ENCODE measurements around the gene CPNE9. TPM values are rescaled to one million over a fixed set of nuclear protein-coding genes. Genes with fewer than 3 reads are reported as not detected.

The CPNE9 gene
- total RNA-seq, 1 donor from 2014 or later = 1.3 TPM

DNA sequence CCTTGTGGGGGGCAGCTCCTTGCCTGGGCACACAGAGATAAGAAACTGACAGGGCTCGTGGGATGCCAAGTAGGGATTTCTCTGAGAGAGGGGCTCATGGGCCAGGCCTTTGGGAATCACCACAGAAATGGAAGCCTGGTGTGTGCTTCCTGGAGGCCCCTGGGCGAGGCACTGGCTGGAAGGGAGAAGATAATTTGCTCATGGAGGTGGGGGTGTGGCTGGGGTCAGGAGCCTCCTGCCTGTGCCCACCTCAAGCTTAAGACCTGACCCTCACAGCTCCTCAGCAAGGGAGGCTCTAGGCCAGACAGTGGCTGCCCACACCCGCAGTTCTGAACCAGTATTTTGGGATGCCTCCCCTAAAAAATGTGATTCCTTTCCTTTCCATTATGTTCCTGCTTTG, 16.9 kb upstream of the CPNE9 start:
- Mint-ChIP-seq H3K4me1 (no peaks in the 10 kb centered on the region), H3K27ac (ENCODE audit: unreplicated experiment) (no peak overlapping the region)
- TF ChIP-seq CTCF (conservative IDR thresholded peaks at IDR 0.05) = no peak

DNA sequence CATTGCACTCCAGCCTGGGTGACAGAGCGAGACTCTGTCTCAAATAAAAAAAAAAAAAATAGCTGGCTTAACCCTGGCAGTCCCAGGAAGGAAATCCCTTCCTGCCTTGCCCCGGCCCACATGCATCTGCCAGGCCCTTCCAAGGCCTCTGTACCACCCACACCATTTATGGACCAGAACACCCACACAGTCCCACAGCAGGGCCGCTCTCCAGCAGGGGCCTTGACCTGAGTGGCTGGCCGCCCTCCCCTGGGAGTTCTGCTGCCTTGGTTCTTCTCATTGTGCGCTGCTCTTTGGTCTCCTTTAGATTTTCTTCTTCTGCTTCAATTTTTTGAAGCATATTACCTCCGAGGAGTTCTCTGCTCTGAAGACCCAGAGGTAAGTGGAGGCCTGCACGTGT, 16.1 kb upstream of the CPNE9 start:
- Mint-ChIP-seq H3K4me1 (no peaks in the 10 kb centered on the region), H3K36me3 (ENCODE audit: low read depth) (no peaks in the 10 kb centered on the region), H3K9me3 (no peaks in the 10 kb centered on the region), H3K27ac (ENCODE audit: unreplicated experiment) (no peak overlapping the region), H3K27me3 (ENCODE audit: low read depth) (no peaks in the 10 kb centered on the region), H3K4me3 (no peak overlapping the region)
- no peak for DNase-seq (ENCODE audit: low read depth, low spot score)
- no peak for TF ChIP-seq CTCF (conservative IDR thresholded peaks at IDR 0.05)

More for the DNA sequence above, 16.9 kb upstream of the CPNE9 start:
- DNase-seq (ENCODE audit: low read depth, low spot score) = no peak
- Mint-ChIP-seq H3K9me3 (no peaks in the 10 kb centered on the region), H3K4me3 (no peak overlapping the region), H3K36me3 (ENCODE audit: low read depth) (no peaks in the 10 kb centered on the region), H3K27me3 (ENCODE audit: low read depth) (no peaks in the 10 kb centered on the region)

GRCh38 chr3:9688961-9689360, 14.7 kb upstream of the CPNE9 start:
- no peaks in the 10 kb centered on the region for H3K9me3 Mint-ChIP-seq
- TF ChIP-seq CTCF (conservative IDR thresholded peaks at IDR 0.05) = no peak
- H3K27me3 Mint-ChIP-seq (ENCODE audit: low read depth) = no peaks in the 10 kb centered on the region
- no peak for DNase-seq (ENCODE audit: low read depth, low spot score)
- no peak overlapping the region for H3K27ac Mint-ChIP-seq (ENCODE audit: unreplicated experiment)
- H3K4me3 Mint-ChIP-seq = no peak overlapping the region
- H3K4me1 Mint-ChIP-seq = no peaks in the 10 kb centered on the region
- H3K36me3 Mint-ChIP-seq (ENCODE audit: low read depth) = no peaks in the 10 kb centered on the region

DNA sequence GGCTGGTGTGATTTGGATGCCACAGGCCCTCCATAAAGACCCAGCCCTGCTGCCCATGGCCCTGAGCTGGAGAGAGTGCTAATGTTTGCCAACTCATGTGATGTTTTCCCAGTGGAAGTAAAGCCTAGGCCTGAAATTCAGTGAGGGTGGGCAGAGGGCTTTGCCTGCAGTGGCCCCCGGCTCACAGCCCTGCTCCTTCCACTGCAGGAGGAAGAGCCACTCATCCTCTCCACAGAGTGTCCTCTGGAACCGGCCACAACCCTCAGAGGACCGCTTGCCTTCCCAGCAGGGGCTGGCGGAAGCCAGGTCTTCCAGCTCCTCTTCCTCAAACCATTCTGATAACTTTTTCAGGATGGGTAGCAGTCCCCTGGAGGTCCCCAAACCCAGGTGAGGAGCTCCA, 13.9 kb upstream of the CPNE9 start:
- H3K36me3 Mint-ChIP-seq (ENCODE audit: low read depth) = no peaks in the 10 kb centered on the region
- no peak for DNase-seq (ENCODE audit: low read depth, low spot score)
- no peak overlapping the region for H3K4me3 Mint-ChIP-seq
- H3K27ac Mint-ChIP-seq (ENCODE audit: unreplicated experiment) = no peak overlapping the region
- TF ChIP-seq CTCF (conservative IDR thresholded peaks at IDR 0.05) = no peak
- no peaks in the 10 kb centered on the region for H3K4me1 Mint-ChIP-seq
- no peaks in the 10 kb centered on the region for H3K27me3 Mint-ChIP-seq (ENCODE audit: low read depth)
- H3K9me3 Mint-ChIP-seq = no peaks in the 10 kb centered on the region

DNA sequence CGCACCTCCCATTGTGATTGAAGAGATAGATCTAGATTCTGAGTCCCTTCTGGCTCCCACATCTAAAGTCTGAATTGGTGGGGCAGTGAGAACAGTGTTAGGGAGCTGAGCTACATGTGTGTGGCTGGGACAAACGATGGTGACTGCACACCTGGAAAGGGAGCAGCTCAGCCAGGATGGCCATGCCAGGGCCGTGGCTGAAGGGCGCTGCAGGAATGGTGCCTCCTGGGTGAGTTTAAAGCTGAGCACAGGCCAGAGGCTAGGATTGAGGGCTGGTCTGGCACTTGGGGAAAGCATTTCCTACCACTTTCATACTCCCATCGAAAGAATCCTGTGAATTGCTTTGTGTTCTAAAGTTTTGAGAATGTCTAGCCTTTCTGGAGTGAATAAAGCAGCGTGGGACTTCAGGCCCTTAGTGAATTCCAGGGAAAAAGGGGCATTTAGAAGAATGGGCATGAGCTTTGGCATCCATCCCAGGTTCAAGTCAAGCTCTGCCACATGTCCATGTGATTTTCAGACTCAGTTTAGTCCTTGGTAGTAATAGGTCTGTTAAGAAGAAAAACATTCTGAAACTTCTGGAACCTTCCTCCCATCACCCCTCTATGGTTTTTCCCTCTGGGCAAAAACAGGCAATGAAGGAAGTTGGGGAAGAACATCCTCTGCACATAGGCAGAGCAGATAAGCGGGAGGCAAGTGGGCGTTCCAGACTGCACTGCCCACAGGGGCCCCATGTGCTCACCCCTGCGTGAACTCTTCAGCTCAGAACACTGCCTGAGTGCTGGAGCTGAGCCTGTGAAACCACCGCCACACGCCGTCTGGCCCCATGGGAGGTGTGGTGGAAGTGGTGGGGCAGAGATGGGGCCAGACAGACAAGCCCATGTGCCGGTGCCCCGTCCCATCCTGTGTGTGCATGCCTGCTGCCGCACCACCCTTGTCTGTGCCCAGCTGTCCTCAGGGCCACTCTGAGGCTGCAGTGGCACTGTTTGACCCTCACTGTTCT, 12.9 kb upstream of the CPNE9 start:
- Mint-ChIP-seq H3K27ac (ENCODE audit: unreplicated experiment) (peak overlapping the region; percentile 57), H3K36me3 (ENCODE audit: low read depth) (no peaks in the 10 kb centered on the region), H3K27me3 (ENCODE audit: low read depth) (no peaks in the 10 kb centered on the region), H3K9me3 (no peaks in the 10 kb centered on the region), H3K4me1 (no peaks in the 10 kb centered on the region), H3K4me3 (no peak overlapping the region)
- DNase-seq (ENCODE audit: low read depth, low spot score) = no peak
- no peak for TF ChIP-seq CTCF (conservative IDR thresholded peaks at IDR 0.05)

Measured in neural crest cell (in vitro differentiated cells).